NCI-H774 (cell line): ENCODE results near the gene PCNT.
"Not testable (repeated sequence)": the region's sequence is repeated elsewhere in the genome, so short reads cannot be mapped to it uniquely, and the experiment has no call there.

ENCODE experiments used
- DNase-seq: peaks from one replicate; lab custom pipeline; 2025; lab: John Stamatoyannopoulos, UW

Gene PCNT

GRCh38 chr21:46426313-46427046 lies 102.5 kb downstream of the PCNT start:
- no peak for DNase-seq

- DNase-seq, result no peak
Observed at GRCh38 chr21:46427516-46427915, 103.6 kb downstream of the PCNT start.

GRCh38 chr21:46428286-46428685 lies 104.3 kb downstream of the PCNT start:
- no peak for DNase-seq

- DNase-seq, result no peak
Observed at GRCh38 chr21:46428987-46429710, 105.2 kb downstream of the PCNT start.

GRCh38 chr21:46429754-46430681 lies 106.1 kb downstream of the PCNT start:
- no peak for DNase-seq

- DNase-seq, result no peak
Observed at GRCh38 chr21:46431448-46431847, 107.5 kb downstream of the PCNT start.

- no peak for DNase-seq
Observed at GRCh38 chr21:46431884-46432488, 108.0 kb downstream of the PCNT start.

GRCh38 chr21:46433116-46433515 lies 109.2 kb downstream of the PCNT start:
- DNase-seq, result not testable (repeated sequence)

GRCh38 chr21:46434322-46434958 lies 110.5 kb downstream of the PCNT start:
- no peak for DNase-seq

- no peak for DNase-seq
Observed at GRCh38 chr21:46435786-46436227, 111.9 kb downstream of the PCNT start.

GRCh38 chr21:46436621-46437020 lies 112.7 kb downstream of the PCNT start:
- DNase-seq, result no peak

- no peak for DNase-seq
Observed at GRCh38 chr21:46437096-46437498, 113.1 kb downstream of the PCNT start.

- DNase-seq, result no peak
Observed at GRCh38 chr21:46437511-46437910, 113.6 kb downstream of the PCNT start.

GRCh38 chr21:46438241-46438640 lies 114.3 kb downstream of the PCNT start:
- DNase-seq, result no peak

GRCh38 chr21:46439906-46440305 lies 116.0 kb downstream of the PCNT start:
- no peak for DNase-seq

- no peak for DNase-seq
Observed at GRCh38 chr21:46441331-46441730, 117.4 kb downstream of the PCNT start.

- no peak for DNase-seq
Observed at GRCh38 chr21:46441961-46442498, 118.1 kb downstream of the PCNT start.

- no peak for DNase-seq
Observed at GRCh38 chr21:46442938-46443337, 119.0 kb downstream of the PCNT start.

GRCh38 chr21:46443910-46444309 lies 120.0 kb downstream of the PCNT start:
- DNase-seq, result no peak

- no peak for DNase-seq
Observed at GRCh38 chr21:46448108-46448507, 124.2 kb downstream of the PCNT start.

GRCh38 chr21:46448855-46449254 lies 124.9 kb downstream of the PCNT start:
- DNase-seq, result not testable (repeated sequence)
